ENCODE results near the gene MECP2.

DNA sequence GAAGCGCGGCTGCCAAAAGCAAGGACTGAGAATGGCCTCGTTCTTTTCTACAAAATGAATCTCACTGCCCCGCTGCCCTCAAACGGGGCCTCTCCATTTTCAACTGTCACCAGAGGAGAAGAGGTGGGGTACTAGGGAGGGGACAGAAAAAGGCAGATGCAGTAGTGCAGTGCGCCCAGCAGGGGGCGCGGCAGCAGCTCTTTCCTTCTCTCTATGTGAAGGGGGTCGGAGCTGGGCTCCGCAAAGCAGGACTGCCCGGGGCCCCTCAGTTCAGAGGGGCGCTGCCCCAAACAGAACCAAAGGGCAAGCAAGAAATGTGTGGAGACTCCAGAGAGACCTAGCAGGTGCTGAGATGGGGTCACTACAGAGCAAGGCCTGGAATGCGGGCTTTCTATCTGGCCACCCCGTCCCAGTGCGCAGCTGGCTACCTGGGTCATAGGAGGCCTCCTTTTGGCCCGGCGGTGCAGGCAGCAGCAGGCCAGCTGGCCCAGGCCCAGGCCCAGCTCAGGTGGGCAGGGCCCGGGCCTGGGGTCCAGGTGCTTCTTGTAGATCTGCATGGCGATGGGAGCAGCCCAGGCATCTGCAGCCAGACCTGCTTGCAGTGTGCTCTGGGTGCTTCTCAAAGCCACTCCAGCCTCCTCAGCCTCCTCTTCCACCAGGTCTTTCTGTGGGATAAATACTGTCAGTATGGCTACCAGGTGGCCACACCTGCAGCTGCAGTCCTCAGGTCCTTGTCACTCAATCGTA is 83.7 kb downstream of the MECP2 start:
- peak; percentile 78 for TF ChIP-seq CTCF (IDR thresholded peaks at IDR 0.05; ENCODE audit: insufficient read depth, low read length, poor library complexity, severe bottlenecking)
- no peak for TF ChIP-seq EZH2phosphoT487 (conservative IDR thresholded peaks at IDR 0.05; ENCODE audit: low read length)
